ENCODE data around the gene RHEBL1.

The RHEBL1 gene

DNA sequence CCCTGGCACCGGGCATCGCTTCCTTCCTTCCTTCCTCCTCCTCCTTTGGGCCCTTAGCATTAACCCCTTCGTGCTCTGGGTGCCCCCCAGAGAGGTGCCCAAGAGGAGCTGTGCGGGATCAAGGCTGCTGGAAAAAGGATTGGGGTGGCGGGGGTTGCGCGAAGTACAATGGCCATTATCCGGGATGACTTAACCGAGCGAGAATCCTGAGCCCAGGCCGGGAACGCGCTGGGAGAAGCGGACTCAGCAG, 22.0 kb upstream of the RHEBL1 start:
- no peak for TF ChIP-seq FOXP2 (optimal IDR thresholded peaks at IDR 0.05; ENCODE audit: borderline replicate concordance, extremely low read depth, extremely low read length, insufficient read depth)
- TF ChIP-seq POLR2AphosphoS5 (IDR thresholded peaks at IDR 0.05; ENCODE audit: low read depth, low read length) = no peak
- TF ChIP-seq, protein P1, sequence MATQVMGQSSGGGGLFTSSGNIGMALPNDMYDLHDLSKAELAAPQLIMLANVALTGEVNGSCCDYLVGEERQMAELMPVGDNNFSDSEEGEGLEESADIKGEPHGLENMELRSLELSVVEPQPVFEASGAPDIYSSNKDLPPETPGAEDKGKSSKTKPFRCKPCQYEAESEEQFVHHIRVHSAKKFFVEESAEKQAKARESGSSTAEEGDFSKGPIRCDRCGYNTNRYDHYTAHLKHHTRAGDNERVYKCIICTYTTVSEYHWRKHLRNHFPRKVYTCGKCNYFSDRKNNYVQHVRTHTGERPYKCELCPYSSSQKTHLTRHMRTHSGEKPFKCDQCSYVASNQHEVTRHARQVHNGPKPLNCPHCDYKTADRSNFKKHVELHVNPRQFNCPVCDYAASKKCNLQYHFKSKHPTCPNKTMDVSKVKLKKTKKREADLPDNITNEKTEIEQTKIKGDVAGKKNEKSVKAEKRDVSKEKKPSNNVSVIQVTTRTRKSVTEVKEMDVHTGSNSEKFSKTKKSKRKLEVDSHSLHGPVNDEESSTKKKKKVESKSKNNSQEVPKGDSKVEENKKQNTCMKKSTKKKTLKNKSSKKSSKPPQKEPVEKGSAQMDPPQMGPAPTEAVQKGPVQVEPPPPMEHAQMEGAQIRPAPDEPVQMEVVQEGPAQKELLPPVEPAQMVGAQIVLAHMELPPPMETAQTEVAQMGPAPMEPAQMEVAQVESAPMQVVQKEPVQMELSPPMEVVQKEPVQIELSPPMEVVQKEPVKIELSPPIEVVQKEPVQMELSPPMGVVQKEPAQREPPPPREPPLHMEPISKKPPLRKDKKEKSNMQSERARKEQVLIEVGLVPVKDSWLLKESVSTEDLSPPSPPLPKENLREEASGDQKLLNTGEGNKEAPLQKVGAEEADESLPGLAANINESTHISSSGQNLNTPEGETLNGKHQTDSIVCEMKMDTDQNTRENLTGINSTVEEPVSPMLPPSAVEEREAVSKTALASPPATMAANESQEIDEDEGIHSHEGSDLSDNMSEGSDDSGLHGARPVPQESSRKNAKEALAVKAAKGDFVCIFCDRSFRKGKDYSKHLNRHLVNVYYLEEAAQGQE (IDR thresholded peaks at IDR 0.05; ENCODE audit: insufficient read depth in 1 of 2, low read depth in 2 of 2, low read length in 2 of 2) = no peak
- no peak for TF ChIP-seq TAF1 (IDR thresholded peaks at IDR 0.05; ENCODE audit: borderline replicate concordance, insufficient read depth, low read length)
- no peak for TF ChIP-seq SIN3A (IDR thresholded peaks at IDR 0.05; ENCODE audit: borderline replicate concordance, insufficient read depth, low read length)

DNA sequence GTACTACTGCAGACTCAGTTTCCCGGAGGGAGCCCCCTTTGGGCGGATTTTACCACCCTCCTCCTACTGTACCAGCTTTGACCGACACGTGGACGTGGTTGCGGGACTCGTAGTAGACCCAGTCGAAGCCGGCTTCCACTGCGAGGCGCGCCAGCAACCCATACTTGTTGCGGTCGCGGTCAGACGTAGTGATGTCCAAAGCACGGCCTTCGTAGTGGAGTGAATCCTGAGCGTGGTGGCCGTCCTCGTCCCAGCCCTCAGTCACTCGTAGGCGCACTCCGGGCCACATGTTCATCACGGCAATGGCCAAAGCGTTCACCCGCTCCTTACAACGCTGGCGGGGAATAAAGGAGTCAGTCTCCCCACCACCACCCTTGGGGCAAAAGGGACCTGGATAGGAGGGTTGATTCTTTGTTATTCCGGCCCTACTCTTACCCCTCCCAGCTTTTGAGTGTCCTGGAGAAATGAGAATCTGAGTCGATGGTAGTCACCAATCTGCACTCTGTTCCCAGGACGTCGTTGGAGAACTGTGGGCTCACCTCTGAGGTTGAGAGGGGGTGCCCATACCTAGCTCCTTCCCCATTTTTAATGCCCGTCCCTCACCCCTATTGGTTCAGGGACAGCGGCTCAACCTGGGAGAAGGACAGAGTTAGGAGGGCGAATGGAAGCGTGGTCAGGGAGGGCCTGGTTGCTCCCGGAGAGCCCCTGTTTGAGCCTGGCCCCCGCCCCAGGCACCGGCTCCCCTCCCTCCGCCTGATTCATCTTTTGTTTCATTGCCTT, 21.5 kb upstream of the RHEBL1 start:
- TF ChIP-seq FOXP2 (optimal IDR thresholded peaks at IDR 0.05; ENCODE audit: borderline replicate concordance, extremely low read depth, extremely low read length, insufficient read depth) (no peak), SIN3A (IDR thresholded peaks at IDR 0.05; ENCODE audit: borderline replicate concordance, insufficient read depth, low read length) (no peak), TAF1 (IDR thresholded peaks at IDR 0.05; ENCODE audit: borderline replicate concordance, insufficient read depth, low read length) (no peak), POLR2AphosphoS5 (IDR thresholded peaks at IDR 0.05; ENCODE audit: low read depth, low read length) (no peak)
- TF ChIP-seq, protein P1 (IDR thresholded peaks at IDR 0.05; ENCODE audit: insufficient read depth in 1 of 2, low read depth in 2 of 2, low read length in 2 of 2) = no peak

- TF ChIP-seq, protein P1 (IDR thresholded peaks at IDR 0.05; ENCODE audit: insufficient read depth in 1 of 2, low read depth in 2 of 2, low read length in 2 of 2) = no peak
- no peak for TF ChIP-seq FOXP2 (optimal IDR thresholded peaks at IDR 0.05; ENCODE audit: borderline replicate concordance, extremely low read depth, extremely low read length, insufficient read depth)
- TF ChIP-seq SIN3A (IDR thresholded peaks at IDR 0.05; ENCODE audit: borderline replicate concordance, insufficient read depth, low read length) = no peak
- no peak for TF ChIP-seq TAF1 (IDR thresholded peaks at IDR 0.05; ENCODE audit: borderline replicate concordance, insufficient read depth, low read length)
- no peak for TF ChIP-seq POLR2AphosphoS5 (IDR thresholded peaks at IDR 0.05; ENCODE audit: low read depth, low read length)
These were observed 20.3 kb upstream of the RHEBL1 start for GRCh38 chr12:49089821-49090773.

GRCh38 chr12:49088932-49089330, 19.2 kb upstream of the RHEBL1 start:
- TF ChIP-seq, protein P1 (IDR thresholded peaks at IDR 0.05; ENCODE audit: insufficient read depth in 1 of 2, low read depth in 2 of 2, low read length in 2 of 2) = no peak
- no peak for TF ChIP-seq FOXP2 (optimal IDR thresholded peaks at IDR 0.05; ENCODE audit: borderline replicate concordance, extremely low read depth, extremely low read length, insufficient read depth)
- TF ChIP-seq POLR2AphosphoS5 (IDR thresholded peaks at IDR 0.05; ENCODE audit: low read depth, low read length) = no peak
- no peak for TF ChIP-seq TAF1 (IDR thresholded peaks at IDR 0.05; ENCODE audit: borderline replicate concordance, insufficient read depth, low read length)
- TF ChIP-seq SIN3A (IDR thresholded peaks at IDR 0.05; ENCODE audit: borderline replicate concordance, insufficient read depth, low read length) = no peak

Measured in PFSK-1 (cell line).